ENCODE data around the gene L3MBTL3. TPM values are rescaled to one million over a fixed set of nuclear protein-coding genes. Genes with fewer than 3 reads are reported as not detected.
"Not testable (repeated sequence)": the region's sequence is repeated elsewhere in the genome, so short reads cannot be mapped to it uniquely, and the experiment has no call there.

L3MBTL3 gene
- total RNA-seq, 1 experiment from 2014 or later, result 3.2 TPM

DNA sequence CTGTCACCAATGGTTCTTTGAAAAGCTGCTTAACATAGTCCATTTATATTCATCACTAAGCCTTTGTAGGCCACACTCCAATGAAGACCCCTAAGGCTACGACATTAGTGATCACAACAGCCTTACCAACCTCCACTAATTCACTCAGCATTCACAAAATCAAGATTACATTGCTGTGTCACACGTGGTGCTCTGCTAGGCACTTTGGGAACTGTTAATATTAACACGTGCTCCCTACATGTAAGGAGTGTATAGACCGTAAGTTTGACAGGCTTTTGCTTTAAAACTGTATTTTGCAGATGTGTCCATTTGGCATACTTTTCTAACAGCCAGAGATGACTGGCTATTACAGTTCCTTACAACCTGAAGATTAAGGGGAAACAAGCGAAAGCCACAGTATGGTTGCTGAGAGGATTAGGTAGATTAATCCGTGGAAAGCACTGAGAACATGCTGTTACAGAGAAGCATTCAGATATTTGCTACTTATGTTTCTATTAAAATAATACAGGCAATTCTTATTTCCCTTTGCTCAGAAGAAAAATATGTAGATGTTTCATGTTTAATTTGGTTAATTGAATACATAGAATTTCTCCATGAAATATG, 134.6 kb downstream of the L3MBTL3 start:
- DNase-seq (ENCODE audit: low read depth), result no peak
- in situ Hi-C loops (cut with HindIII; ENCODE audit: low pct_unique_long_range_greater_than_20kb, low sequenced_read_pairs), result no loop called here

DNA sequence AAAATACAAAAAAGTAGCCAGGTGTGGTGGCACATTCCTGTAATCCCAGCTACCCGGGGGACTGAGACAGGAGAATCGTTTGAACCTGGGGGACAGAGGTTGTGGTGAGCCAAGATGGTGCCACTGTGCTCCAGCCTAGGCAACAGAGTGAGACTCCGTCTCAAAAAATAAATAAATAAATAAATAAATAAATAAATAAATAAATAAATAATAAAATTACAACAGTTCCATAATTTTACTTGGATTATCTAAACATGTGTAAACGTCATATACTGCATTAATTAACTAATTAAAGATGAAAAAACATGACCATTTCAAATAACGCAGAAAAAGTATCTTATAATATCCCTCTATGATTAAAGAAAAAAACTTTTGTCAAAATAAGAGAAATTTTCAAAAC, 138.5 kb downstream of the L3MBTL3 start:
- in situ Hi-C loops (cut with HindIII; ENCODE audit: low pct_unique_long_range_greater_than_20kb, low sequenced_read_pairs), result no loop called here
- DNase-seq (ENCODE audit: low read depth), result no peak

DNA sequence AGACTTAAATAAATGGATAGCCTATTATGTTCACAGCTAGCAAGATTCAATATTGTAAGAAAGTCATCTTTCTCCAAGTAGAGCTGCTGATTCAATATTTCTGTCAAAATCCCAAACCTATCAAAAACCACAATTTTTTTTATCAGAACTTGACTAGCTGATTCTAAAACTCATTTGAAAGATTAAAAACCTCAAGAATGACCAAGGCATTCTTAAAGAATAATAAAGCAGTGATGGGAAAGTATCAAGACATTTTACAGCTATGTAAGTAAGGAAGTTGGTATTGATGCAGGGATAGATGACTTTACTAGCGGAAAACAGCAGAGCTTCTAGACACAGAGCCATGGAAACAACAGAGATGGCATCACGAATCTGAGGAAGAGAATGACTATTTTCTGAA, 139.7 kb downstream of the L3MBTL3 start:
- no peak for DNase-seq (ENCODE audit: low read depth)
- in situ Hi-C loops (cut with HindIII; ENCODE audit: low pct_unique_long_range_greater_than_20kb, low sequenced_read_pairs), result no loop called here

DNA sequence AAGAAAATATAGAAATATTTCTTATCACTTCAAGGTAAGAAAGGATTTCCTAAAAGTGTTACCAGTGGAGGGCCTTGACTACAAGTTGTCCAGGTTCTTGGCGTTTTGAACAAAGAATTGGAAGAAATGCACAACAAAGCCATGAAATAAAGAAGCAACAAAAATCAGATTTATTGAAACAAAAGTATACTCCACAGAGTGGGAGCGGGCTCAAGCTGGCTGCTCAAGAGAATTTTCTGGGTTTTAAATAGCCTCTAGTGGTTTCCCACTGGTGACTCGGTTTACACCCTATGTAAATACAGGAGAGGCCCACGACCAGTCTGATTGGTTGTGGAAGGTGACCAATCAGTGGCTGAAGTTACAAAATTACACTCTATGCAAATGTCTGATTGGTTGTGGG, 140.2 kb downstream of the L3MBTL3 start:
- in situ Hi-C loops (cut with HindIII; ENCODE audit: low pct_unique_long_range_greater_than_20kb, low sequenced_read_pairs), result no loop called here

DNA sequence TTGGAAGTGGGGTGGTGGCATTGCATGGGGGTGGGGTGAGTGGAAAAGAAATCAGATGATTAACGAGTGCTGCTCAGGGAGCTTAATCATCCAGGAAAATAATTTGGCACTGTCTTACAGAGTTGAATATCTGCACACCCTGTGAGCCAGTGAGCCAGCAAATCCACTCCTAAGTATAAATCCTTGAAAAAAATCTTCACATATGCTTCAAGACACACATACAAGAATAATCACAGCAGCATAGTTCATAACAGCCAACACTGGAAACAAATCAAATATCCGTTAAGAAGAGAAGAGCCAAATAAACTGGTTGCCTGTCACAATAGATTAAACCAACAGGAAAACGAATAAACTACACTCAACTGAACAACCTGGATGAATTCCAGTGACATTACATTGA, 141.6 kb downstream of the L3MBTL3 start:
- in situ Hi-C loops (cut with HindIII; ENCODE audit: low pct_unique_long_range_greater_than_20kb, low sequenced_read_pairs), result no loop called here
- DNase-seq (ENCODE audit: low read depth), result no peak

More for the DNA sequence above, 140.2 kb downstream of the L3MBTL3 start:
- DNase-seq (ENCODE audit: low read depth), result no peak

DNA sequence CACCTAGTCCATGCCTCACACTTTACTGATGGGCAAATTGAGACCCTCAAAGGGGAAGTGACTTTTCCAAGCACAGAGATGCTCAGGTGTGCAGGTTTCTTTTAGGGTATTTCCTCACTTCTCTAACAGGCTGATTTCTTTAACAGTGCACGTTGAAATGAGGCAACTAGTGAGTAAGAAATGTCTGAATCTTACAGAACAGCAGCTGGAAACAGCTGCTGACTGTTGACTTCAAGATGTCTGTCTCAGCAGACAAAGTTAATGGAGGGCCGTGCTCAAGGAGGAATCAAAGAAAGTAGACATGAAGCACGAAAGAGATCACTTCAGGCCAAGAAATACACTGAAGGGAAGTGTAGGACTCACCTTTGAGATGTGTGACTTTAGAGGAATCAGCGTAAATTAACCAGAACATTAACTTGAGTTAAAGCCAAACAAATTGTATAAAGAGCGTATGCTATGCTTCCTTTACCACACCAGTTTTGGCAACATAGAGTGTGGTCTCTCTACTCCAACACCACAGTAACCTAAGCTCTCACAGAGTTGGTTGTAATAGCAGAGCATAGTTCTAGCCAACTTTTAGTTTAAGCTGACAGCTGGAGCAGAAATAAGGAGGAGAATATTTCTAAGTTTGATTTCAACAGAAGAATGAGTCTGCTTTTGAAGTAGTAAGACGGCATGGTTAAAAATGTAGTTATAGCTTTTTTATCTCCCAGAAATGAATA, 143.5 kb downstream of the L3MBTL3 start:
- no peak for DNase-seq (ENCODE audit: low read depth)
- in situ Hi-C loops (cut with HindIII; ENCODE audit: low pct_unique_long_range_greater_than_20kb, low sequenced_read_pairs), result no loop called here

DNA sequence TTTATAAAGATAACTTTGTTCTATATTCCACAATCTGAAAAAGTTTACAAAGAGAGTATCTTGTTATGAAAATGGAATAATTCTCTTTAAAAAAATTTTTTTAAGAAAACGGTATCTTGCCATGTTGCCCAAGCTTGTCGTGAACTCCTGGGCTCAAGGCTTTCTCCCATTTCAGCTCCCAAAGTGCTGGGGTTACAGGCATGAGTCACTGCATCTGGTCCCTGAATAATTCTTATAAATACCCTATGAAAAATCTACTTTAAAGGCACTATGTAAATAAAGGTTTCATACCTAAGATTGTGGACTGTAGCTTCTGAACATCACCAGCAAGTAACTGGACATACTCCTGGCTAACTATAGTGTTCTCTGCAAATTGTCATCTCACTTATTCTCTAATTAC, 144.0 kb downstream of the L3MBTL3 start:
- in situ Hi-C loops (cut with HindIII; ENCODE audit: low pct_unique_long_range_greater_than_20kb, low sequenced_read_pairs), result no loop called here
- DNase-seq (ENCODE audit: low read depth), result no peak

DNA sequence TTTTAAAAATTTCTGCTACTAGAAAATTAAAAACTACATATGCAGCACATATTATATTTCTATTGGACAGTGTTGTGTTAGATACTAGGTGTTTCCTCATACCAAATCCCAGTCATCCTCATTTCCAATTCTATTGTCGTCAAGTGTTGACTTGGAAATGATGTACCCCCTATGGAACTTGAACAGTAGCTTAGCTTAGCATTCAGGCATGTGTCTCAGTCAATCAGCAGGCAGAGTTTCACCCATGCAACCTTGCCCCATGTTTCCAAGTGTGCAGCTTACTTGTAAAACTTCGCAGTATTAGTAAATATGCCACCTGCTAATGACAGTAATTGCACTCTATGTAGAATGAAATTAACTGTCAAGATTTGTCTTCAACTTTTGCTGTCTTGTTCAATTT, 144.9 kb downstream of the L3MBTL3 start:
- in situ Hi-C loops (cut with HindIII; ENCODE audit: low pct_unique_long_range_greater_than_20kb, low sequenced_read_pairs), result no loop called here
- DNase-seq (ENCODE audit: low read depth), result no peak

DNA sequence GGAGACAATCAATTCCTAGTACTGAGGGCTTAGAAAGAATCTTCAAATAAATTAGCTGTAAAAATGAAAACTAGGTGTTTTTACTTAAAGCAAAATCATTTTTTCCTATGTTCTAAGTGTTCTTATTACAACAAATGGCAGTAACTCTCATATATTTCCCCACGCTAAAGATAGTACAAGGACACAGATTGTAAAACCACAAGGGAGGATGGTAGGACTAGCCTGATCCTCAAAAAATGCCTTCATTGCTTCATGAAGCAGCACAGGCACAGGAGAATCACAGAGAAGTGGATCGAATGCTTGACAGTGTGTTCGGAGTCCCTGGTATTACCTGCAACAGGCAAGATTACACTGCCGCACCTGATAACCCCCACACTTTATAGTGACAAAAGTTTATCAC, 145.9 kb downstream of the L3MBTL3 start:
- in situ Hi-C loops (cut with HindIII; ENCODE audit: low pct_unique_long_range_greater_than_20kb, low sequenced_read_pairs), result no loop called here
- DNase-seq (ENCODE audit: low read depth), result no peak

DNA sequence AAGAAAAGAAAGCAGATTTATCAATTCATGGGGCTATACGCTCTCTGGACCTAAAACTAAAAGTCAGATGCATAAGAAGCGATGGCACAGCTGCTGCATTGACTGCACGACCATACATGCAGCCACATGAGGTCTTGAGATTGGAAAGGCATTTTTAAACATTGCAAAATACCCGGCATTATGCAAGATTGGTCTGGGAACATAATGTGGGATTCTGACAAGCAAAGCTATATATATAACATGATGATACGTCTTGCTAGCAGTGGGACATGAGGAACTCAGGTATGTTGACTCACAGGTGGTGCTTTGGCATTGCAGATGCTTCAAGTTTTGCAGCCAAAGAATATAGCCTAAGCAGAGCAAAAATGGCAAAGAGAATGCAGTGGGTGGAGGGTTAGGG, 149.3 kb downstream of the L3MBTL3 start:
- in situ Hi-C loops (cut with HindIII; ENCODE audit: low pct_unique_long_range_greater_than_20kb, low sequenced_read_pairs), result no loop called here
- no peak for DNase-seq (ENCODE audit: low read depth)

DNA sequence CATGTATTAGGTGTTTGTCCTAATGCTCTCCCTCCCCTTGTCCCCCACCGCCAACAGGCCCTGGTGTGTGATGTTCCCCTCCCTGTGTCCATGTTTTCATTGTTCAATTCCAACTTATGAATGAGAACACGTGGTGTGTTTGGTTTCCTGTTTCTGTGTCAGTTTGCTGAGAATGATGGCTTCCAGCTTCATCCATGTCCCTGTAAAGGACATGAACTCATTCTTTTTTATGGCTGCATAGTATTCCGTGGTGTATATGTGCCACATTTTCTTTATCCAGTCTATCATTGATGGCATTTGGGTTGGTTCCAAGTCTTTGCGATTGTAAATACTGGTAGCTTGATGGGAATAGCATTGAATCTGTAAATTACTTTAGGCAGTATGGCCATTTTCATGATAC, 151.8 kb downstream of the L3MBTL3 start:
- in situ Hi-C loops (cut with HindIII; ENCODE audit: low pct_unique_long_range_greater_than_20kb, low sequenced_read_pairs); DNase-seq (ENCODE audit: low read depth): not testable (repeated sequence)

DNA sequence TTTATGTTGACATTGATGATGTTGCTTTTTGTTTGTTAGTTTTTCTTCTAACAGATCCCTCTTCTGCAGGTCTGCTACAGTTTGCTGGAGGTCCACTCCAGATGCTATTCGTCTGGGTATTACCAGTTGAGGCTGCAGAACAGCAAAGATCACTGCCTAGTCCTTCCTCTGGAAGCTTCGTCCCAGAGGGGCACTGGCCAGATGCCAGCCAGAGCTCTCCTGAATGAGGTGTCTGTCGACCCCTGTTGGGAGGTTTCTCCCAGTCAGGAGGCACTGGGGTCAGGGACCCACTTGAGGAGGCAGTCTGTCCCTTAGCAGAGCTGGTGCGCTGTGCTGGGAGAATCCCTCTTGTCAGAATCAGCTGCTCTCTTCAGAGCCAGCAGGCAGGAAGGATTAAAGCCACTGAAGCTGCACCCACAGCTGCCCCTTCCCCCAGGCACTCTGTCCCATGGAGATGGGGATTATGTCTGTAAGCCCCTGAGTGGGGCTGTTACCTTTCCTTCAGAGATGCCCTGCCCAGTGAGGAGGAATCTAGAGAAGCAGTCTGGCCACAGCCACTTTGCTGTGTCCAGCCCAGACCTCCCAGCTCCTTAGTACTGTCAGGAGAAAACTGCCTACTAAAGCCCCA, 155.1 kb downstream of the L3MBTL3 start:
- DNase-seq (ENCODE audit: low read depth); in situ Hi-C loops (cut with HindIII; ENCODE audit: low pct_unique_long_range_greater_than_20kb, low sequenced_read_pairs): not testable (repeated sequence)

DNA sequence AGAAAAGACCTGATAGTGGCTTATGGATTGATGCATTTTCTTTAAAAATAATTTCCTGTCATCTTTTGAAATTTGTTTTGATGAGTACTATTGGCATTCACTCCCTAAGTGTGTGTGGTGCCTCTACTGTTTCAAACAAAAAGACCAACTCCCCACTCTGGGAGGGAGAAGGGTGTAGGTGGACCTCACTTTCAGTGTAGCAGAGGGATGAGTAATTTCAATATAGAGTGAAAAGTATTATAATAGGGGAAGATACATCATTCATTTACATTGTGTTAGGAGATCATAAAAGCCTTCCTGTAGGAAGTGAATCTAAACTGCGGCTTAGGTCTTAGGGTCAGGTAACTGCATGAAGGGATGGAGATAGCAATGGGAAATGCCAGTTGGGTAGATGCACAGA, 158.0 kb downstream of the L3MBTL3 start:
- in situ Hi-C loops (cut with HindIII; ENCODE audit: low pct_unique_long_range_greater_than_20kb, low sequenced_read_pairs), result no loop called here
- DNase-seq (ENCODE audit: low read depth), result no peak

DNA sequence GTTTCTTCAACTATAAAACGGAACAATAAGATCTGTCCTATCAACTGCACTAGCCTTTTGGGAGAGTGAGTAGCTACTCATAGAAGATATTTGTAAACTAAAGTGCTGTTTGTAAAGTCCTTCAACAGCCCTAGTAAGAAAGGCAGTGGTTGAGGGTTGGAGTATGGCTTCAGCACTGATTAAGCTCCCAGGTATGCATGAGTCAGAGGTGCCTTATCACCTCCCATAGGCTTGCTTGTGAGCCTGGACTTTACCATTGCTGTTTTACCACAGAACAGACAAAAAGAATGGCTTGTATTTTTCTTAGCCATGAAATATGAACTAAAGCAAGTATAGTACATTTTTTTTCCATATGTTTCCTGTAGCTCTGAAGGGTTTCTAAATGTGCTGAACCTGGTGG, 160.3 kb downstream of the L3MBTL3 start:
- peak; percentile 47 for DNase-seq (ENCODE audit: low read depth)
- in situ Hi-C loops (cut with HindIII; ENCODE audit: low pct_unique_long_range_greater_than_20kb, low sequenced_read_pairs), result no loop called here

DNA sequence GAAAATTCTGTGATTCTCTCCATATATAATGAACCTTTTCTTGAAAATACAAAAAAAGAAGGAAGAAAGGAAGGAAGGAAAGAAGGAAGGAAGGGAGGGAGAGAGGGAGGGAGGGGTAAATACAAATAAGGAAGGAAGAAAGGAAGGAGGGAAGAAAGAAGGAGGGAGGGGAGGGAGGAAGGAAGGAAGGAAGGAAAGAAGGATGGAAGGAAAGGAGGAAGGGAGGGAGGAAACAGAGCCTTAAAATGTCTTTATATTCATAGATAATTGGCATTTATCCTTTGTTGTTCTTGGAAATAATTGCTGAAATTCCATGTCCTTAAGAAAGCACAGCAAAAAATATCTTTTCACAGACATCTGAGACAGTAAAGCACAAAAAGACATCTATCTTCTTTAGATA, 164.1 kb downstream of the L3MBTL3 start:
- in situ Hi-C loops (cut with HindIII; ENCODE audit: low pct_unique_long_range_greater_than_20kb, low sequenced_read_pairs), result no loop called here
- DNase-seq (ENCODE audit: low read depth), result no peak

DNA sequence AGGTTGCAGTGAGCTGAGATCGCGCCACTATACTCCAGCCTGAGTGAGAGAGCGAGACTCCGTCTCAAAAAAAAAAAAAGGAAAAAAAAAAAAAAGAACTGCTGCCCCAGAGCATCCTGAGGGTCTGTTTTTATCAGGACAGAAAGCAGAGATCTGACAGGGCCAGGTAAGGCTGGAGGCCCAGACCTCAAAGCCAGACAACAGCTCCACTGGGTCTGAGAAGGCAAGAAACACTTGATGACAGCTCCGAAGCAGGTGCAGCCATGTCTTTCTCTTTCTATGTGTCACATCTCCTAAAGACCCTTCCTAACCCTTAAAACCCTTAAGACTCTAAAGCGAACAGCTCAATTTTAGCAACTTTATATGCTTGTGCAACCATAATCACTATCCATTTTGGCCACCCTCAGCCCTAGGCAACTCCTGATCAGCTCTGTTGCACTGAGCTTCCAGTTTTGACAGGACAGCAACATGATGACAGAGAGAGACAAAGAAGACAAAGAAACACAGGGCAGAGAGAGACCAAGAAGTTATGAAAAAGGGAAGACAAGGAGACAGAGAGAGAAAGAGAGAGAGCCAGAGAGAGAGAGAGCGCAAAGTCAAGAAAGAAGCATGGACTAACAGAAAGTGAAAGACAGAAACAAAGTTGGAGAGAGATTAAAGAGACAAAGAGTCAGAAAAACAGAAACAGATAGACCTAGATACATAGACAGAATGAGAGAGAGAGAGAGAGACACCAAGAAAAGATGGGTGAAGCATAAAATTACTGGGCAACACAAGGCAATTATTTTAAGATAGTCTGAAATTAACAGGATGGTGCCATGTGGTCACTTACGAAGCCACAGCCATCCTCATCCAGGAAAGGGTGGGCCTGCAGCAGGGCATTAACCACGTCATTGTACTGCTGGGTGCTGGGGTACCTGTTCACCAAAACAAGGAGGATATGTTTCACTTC, 165.2 kb downstream of the L3MBTL3 start:
- in situ Hi-C loops (cut with HindIII; ENCODE audit: low pct_unique_long_range_greater_than_20kb, low sequenced_read_pairs), result no loop called here
- no peak for DNase-seq (ENCODE audit: low read depth)

DNA sequence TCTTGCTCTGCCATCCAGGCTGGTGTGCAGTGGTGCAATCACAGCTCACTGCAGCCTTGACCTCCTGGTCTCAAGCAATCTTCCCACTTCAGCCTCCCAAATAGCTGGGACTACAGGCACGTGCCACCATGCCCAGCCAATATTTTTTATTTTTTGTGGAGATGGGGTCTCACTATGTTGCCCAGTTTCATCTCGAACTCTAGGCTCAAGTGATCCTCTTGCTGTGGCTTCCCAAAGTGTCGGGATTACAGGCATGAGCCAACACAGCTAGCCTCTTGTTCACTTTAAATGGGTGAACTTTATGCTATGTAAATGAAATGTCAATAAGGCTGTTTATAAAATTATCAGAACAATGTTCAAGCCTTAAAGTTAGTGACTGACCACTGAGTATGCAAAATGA, 167.3 kb downstream of the L3MBTL3 start:
- in situ Hi-C loops (cut with HindIII; ENCODE audit: low pct_unique_long_range_greater_than_20kb, low sequenced_read_pairs), result no loop called here
- no peak for DNase-seq (ENCODE audit: low read depth)

DNA sequence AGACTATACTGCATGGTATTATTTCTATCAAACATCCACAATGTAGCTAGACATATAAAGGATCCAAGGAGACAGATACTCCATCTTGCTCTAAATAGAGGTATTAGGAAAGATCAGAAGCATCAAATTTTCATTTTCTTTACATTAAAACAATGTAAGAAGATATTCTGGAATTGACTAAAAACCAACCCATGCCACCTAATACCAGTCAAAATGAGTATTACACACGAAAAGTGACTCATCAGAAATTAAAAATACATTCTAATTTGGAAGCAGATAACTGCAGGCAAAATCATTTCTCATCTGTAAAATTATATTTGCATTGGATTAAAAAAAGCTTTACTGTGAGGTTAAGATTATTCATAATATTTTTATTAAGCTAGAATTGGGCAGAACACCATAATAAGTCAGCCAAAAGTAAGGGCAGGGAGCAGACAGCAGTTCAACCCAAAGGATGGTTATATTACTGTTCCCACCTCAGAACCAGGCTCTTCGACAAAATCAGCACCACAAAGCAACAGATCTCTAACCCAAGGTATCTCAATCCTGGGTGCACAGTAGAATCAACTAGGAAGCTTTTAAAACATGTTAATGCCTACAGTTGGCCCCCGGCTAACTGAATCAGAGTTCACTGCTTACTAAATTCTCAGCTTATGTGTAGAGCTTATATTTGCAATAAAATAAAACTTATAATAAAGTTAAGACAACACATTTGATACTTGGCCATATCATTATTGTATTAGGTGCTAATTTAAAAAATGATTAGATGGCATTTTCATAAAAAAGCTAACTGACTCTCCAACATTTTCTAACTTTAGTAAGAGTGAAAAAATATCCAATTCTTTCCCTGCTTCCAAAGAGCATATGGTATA, 169.2 kb downstream of the L3MBTL3 start:
- DNase-seq (ENCODE audit: low read depth), result no peak
- in situ Hi-C loops (cut with HindIII; ENCODE audit: low pct_unique_long_range_greater_than_20kb, low sequenced_read_pairs), result no loop called here
